Activated T-helper 2 cell treated with anti-CD3 and anti-CD28 coated beads, Interferon-gamma antibody, Interleukin-2, Interleukin-4, amounts not matched to agents 10 μg/mL and 5 μg/mL and 100 μg/mL, durations not matched to agents 14 hours and 24 hours and 36 hours (primary cell): ENCODE data around the gene IGSF9. TPM values are rescaled to one million over a fixed set of nuclear protein-coding genes. Genes with fewer than 3 reads are reported as not detected.

Source experiments
- DNase-seq: peaks from one replicate; pipeline ENCODE4 v3.0.0; 2021; ENCODE audit warnings: low spot score
- H3K27ac Mint-ChIP-seq: one replicate; pipeline ENCODE4 v1.8.0; 2021; ENCODE audit warnings: mixed read lengths
- H3K27me3 Mint-ChIP-seq: one replicate; pipeline ENCODE4 v1.8.0; 2021; ENCODE audit warnings: low read depth, mixed read lengths
- H3K36me3 Mint-ChIP-seq: one replicate; pipeline ENCODE4 v1.8.0; 2021; ENCODE audit warnings: low read depth, mixed read lengths
- H3K4me1 Mint-ChIP-seq: one replicate; pipeline ENCODE4 v1.8.0; 2021; ENCODE audit warnings: low read depth, mixed read lengths
- H3K4me3 Mint-ChIP-seq: one replicate; pipeline ENCODE4 v1.8.0; 2021; ENCODE audit warnings: low read depth, mild to moderate bottlenecking, moderate library complexity, mixed read lengths
- H3K9me3 Mint-ChIP-seq: one replicate; pipeline ENCODE4 v1.8.0; 2021; ENCODE audit warnings: mixed read lengths
- intact Hi-C: fragments of 100-400 bp; cut with micrococcal nuclease; formaldehyde crosslinking; loops from one replicate; pipeline ENCODE4 v1.15.1; 2023
- total RNA-seq: library from RNA; stranded (reverse); gene quantifications from 2 replicates; pipeline ENCODE4 v1.2.3, GENCODE V29; 2022

The IGSF9 gene
- total RNA-seq, 1 donor from 2014 or later, result not detected

DNA sequence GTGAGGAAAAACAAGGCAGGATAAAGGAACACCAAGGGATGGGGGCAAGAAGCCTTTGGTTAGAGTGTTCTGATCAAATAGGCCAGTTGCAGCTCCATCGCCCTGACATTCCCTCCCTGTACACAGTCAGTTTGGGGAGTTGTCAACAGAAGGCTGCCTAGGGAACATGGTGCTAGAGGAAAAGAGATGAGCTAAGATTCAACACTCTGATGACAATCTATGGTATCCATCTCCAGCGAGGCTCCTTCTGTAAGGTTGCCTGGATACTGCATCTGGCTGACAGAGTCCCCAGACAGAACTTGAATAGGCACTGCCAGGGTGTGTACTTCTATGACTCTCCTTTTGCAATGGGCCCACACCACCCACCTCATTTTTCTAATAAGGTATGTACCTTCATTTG, 19.9 kb upstream of the IGSF9 start:
- Mint-ChIP-seq H3K27ac (no peak overlapping the region), H3K36me3 (no peaks in the 10 kb centered on the region)

DNA sequence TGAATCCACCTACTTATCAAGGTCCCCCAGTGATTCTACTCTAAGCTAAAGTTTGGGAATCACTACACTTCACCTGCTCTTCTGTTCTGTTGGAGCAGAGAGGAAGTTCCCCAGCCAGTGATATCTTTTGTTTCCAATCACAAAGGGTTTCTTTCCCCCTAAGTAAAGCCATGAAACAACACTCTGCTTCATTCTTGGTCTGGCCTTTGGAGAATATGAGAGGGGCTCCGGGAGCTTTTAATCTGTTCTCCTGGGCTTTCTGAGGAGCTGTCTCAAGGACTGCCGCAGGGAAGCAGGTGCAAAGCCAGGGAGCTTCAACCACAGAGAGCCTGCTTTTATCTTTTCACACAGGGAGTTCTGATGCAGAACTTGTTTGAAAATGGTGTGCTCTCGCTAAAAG, 18.7 kb upstream of the IGSF9 start:
- intact Hi-C loops, result no loop called here
- Mint-ChIP-seq H3K9me3 (no peaks in the 10 kb centered on the region), H3K27ac (no peak overlapping the region), H3K36me3 (no peaks in the 10 kb centered on the region), H3K4me3 (no peak overlapping the region), H3K4me1 (peaks cover 5% of the 10 kb centered on the region), H3K27me3 (peaks cover 38% of the 10 kb centered on the region)
- DNase-seq, result no peak

More for the DNA sequence above, 19.9 kb upstream of the IGSF9 start:
- DNase-seq, result no peak
- intact Hi-C loops, result no loop called here
- Mint-ChIP-seq H3K9me3 (no peaks in the 10 kb centered on the region), H3K27me3 (peaks cover 38% of the 10 kb centered on the region), H3K4me3 (no peak overlapping the region), H3K4me1 (no peaks in the 10 kb centered on the region)

DNA sequence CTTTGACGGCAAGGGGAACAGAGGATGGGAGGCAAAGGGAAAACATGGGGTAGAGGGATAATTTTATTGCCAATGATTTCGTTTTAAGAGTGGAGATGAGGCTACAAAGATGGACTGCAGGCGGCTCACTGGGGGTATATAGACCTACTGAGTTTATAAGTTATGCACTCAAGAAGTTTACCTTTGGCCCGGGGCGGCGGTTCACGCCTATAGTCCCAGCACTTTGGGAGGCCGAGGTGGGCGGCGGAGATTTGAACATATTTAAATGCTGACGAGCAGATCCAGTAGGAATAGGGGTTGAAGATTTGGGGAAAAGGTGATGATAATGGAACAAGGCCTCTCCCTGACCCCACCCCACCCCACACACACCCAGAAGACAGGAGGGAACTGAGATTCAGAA, 16.8 kb upstream of the IGSF9 start:
- DNase-seq, result no peak
- no peaks in the 10 kb centered on the region for H3K36me3 Mint-ChIP-seq
- no peak overlapping the region for H3K4me3 Mint-ChIP-seq
- no peak overlapping the region for H3K27ac Mint-ChIP-seq
- H3K27me3 Mint-ChIP-seq, result peaks cover 25% of the 10 kb centered on the region
- H3K4me1 Mint-ChIP-seq, result peaks cover 10% of the 10 kb centered on the region
- intact Hi-C loops, result no loop called here
- no peaks in the 10 kb centered on the region for H3K9me3 Mint-ChIP-seq

DNA sequence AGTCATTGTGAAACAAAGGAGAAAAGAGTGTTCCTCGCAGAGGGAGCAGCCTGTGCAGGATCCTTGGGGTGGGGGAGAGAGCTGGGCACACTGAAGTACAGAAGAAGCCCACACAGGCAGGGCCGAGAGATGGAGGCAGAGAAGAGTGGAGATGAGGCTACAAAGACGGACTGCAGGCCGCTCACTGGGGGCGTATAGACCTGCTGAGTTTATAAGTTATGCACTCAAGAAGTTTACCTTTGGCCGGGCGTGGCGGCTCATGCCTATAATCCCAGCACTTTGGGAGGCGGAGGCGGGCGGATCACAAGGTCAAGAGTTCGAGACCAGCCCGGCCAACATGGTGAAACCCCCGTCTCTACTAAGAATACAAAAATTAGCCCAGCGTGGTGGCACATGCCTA, 16.2 kb upstream of the IGSF9 start:
- Mint-ChIP-seq H3K27me3 (peaks cover 21% of the 10 kb centered on the region), H3K9me3 (no peaks in the 10 kb centered on the region)

DNA sequence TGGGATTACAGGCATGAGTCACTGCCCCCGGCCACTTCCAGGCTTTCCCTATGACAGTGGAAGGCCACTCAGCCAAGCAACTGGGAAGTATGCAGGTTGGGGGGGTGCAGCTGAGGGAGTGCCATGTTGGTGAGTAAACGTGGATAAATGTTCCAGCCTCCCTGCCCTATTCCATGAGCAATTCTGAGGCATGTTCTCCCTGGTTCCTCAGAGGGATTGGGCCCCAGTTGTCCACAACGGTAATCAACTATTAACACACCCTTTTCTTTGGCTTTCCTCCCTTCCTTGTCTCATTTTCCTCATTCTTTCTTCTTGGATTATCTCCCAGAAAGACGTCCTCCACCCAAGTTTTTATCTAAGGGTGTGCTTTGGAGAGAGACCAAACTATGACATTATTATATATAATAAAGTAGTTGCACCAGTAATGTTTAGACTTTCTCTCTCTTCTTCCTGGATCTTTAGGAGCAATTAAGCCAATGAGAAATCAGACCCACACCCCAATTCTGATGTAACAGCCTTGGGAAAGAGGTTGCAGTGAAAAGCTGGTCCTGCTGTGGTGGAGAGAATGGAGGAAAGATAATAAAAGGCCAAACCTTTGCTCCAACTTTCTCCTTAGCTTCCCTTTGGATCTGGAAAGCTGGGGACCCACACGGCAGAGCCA, 15.4 kb upstream of the IGSF9 start:
- H3K36me3 Mint-ChIP-seq, result no peaks in the 10 kb centered on the region

More for the DNA sequence above, 16.2 kb upstream of the IGSF9 start:
- H3K27ac Mint-ChIP-seq, result no peak overlapping the region
- peaks cover 10% of the 10 kb centered on the region for H3K4me1 Mint-ChIP-seq
- no peak for DNase-seq
- H3K36me3 Mint-ChIP-seq, result no peaks in the 10 kb centered on the region
- H3K4me3 Mint-ChIP-seq, result no peak overlapping the region
- intact Hi-C loops, result no loop called here

DNA sequence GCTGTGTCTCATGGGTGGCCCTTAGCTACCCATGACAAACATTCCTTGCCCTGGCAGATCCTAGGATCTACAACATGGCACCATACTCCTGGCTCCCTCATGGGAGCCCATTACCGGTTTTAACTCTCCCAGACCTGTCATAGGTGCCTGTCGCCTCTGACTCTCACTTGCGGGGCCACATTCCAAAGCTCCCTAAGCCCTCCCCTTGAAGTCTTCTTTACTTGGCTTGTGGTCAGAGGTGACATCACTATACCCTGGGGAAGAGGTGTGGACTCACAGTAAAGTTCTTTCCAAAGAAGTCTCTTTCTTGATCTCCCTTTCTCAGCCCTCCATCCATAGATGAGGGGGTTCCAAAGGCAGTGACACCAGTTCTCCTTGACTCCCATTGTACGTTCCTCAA, 14.0 kb upstream of the IGSF9 start:
- H3K4me3 Mint-ChIP-seq, result no peak overlapping the region
- H3K4me1 Mint-ChIP-seq, result peaks cover 10% of the 10 kb centered on the region
- H3K27ac Mint-ChIP-seq, result no peak overlapping the region
- H3K9me3 Mint-ChIP-seq, result no peaks in the 10 kb centered on the region
- no peaks in the 10 kb centered on the region for H3K36me3 Mint-ChIP-seq
- peaks cover 12% of the 10 kb centered on the region for H3K27me3 Mint-ChIP-seq
- intact Hi-C loops, result no loop called here
- DNase-seq, result no peak

More for the DNA sequence above, 15.4 kb upstream of the IGSF9 start:
- DNase-seq, result no peak
- H3K4me3 Mint-ChIP-seq, result no peak overlapping the region
- H3K27ac Mint-ChIP-seq, result no peak overlapping the region
- H3K4me1 Mint-ChIP-seq, result peaks cover 10% of the 10 kb centered on the region
- no peaks in the 10 kb centered on the region for H3K9me3 Mint-ChIP-seq
- intact Hi-C loops, result no loop called here
- peaks cover 17% of the 10 kb centered on the region for H3K27me3 Mint-ChIP-seq

DNA sequence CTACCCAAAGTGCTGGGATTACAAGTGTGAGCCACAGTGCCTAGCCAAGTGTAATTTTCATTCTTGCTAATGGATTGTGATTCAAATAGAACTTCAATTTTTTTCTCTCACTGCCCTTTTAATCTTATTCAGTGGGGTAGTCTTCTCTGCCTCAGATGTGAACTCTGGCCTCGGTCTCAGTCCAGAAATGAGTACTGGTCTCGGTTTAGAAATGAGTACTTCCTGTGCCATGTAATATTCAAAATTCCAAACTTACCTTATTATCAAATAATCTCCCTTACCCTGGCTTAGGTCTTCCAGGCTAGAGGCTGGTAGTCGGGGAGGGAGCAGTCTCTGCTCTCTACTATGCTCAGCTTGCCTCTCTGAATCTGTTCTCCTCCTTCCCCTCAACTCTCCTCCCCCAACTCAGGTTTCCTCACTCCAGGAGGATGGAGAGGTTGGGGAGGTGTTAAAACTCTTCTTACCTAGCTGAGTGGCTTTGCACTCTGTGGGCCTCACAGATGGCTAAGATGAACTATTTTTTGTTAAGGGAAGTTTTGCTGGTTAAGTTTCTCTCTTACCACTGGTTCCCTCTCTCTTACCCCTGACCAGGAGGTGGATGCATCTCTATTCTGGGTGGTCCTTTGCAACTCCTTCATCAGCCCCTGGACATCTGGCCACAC, 13.4 kb upstream of the IGSF9 start:
- H3K4me3 Mint-ChIP-seq, result no peak overlapping the region
- intact Hi-C loops, result no loop called here
- no peak overlapping the region for H3K27ac Mint-ChIP-seq

DNA sequence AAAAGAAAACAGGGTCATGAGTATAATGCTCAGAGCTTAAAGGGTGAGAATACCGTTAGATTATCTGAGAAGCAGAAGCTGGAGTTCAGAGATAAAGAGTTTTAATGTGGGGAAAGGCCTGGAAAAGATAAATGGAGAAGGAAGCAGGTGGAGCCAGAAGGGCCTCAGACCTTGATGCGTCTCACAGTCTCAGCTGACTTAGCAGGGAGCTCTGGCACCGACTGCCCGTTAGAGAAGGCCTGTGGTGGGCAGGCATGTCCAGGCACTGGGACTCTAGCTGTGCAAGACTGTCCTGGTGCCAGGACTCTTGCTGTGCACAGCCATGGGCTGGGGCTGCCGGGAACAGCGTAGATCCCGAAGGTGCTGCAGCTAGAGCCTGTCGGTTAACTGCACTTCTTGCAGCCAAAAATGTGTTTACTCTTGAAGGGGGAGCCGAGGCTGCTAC, 12.4 kb upstream of the IGSF9 start:
- H3K4me1 Mint-ChIP-seq, result peaks cover 10% of the 10 kb centered on the region
- H3K27ac Mint-ChIP-seq, result no peak overlapping the region
- H3K27me3 Mint-ChIP-seq, result peaks cover 20% of the 10 kb centered on the region
- H3K4me3 Mint-ChIP-seq, result no peak overlapping the region
- intact Hi-C loops, result no loop called here
- no peaks in the 10 kb centered on the region for H3K36me3 Mint-ChIP-seq
- no peak for DNase-seq
- no peaks in the 10 kb centered on the region for H3K9me3 Mint-ChIP-seq

More for the DNA sequence above, 13.4 kb upstream of the IGSF9 start:
- Mint-ChIP-seq H3K36me3 (no peaks in the 10 kb centered on the region), H3K4me1 (peaks cover 10% of the 10 kb centered on the region), H3K9me3 (no peaks in the 10 kb centered on the region), H3K27me3 (peaks cover 15% of the 10 kb centered on the region)
- no peak for DNase-seq

DNA sequence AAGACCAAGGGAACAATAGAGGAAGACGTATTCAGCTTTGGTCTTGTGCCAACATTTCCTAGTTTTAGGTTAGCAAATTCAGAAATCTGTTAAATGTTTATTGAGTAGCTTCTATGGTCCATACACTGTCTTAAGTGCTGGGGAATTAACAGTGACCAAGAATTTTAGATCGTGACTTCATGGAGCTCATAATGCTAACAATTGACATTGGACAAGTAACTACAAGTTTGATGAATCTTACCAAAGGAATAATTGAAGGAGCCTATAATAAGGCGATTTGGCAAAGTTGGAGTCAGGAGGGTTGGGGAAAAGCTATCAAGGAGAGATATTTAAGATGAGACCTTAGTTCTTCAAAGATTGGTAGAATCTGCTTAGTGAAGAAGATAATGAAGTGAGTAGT, 10.0 kb upstream of the IGSF9 start:
- Mint-ChIP-seq H3K4me3 (no peak overlapping the region), H3K27me3 (peaks cover 29% of the 10 kb centered on the region), H3K27ac (no peak overlapping the region), H3K4me1 (peaks cover 10% of the 10 kb centered on the region), H3K36me3 (no peaks in the 10 kb centered on the region), H3K9me3 (no peaks in the 10 kb centered on the region)
- no peak for DNase-seq
- intact Hi-C loops, result no loop called here

DNA sequence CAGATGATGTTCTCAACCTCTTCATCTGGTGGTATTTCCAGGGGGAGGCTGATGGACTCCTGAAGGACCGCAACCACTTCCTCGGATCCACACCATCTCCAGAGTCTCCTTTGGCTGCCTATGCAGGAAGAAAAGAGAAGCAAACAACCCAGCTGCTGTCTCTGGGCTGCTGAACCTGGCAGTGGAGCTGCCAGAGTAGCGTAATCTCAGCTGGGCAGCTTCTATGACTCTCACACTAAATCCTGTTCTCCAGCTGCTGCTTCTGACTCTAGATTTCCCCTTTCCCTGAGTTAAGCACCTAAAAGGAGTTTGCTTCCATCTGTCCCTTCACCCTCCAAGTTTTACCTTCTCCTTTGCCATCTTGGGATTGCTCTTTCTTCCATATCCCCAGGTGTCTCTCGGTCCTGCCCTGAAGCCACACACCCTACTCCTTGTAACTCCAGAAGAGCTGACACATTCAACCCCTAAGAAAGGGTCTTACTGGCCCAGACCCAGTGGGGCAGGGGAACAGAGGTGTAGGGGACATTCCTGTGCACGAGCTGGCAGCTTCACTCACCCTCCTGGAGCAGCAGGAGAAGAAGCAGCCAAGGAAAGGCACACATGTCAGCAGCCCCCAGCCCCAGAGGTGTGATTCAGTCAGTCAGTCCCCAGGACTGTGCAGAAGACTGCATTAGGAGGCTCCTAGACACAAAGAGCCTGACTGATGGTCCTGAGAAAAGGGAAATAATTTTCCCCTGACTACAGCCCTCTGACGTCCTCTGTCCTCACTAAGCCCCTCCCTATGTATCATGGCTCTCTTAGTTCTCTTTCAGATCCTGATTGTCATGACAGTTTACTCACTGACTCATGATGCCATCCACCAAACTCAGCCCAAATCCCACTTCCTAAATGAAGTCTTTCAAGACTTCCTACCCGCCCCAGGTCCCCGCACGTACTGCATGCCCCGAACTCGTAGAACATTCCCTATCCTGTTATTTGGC, 8.4 kb upstream of the IGSF9 start, which contains the start of gene SLAMF9:
TSS of gene SLAMF9 (minus strand) at position 702 of the 980 bp plus-strand sequence. CDS start at position 602, 100 bp downstream.
- H3K27me3 Mint-ChIP-seq, result peaks cover 35% of the 10 kb centered on the region
- no peaks in the 10 kb centered on the region for H3K36me3 Mint-ChIP-seq
- peaks cover 2% of the 10 kb centered on the region for H3K4me1 Mint-ChIP-seq
- intact Hi-C loops, result no loop called here
- H3K9me3 Mint-ChIP-seq, result no peaks in the 10 kb centered on the region
- H3K27ac Mint-ChIP-seq, result no peak within 1 kb of the TSS
- no peak for DNase-seq
- H3K4me3 Mint-ChIP-seq, result no peak within 1 kb of the TSS

DNA sequence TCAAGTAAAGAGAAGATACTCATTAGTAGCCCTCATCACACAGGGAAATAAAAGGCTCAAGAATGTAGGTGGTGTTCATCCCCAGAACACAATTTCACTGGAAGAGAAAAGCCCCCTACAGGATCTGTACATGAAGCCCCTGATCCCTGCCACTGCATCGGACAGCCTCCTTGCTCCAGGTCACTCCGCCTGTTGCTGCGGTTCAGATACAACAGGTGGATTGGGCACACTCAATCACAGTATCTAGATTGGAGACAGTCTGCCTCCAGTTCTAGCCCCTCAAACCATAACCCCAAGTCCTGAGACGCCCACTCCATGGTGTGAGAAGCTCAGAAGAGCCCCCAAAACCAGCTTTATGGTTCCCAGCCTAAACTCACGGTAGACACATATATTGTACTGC, 7.5 kb upstream of the IGSF9 start:
- Mint-ChIP-seq H3K27ac (no peak overlapping the region), H3K36me3 (no peaks in the 10 kb centered on the region), H3K9me3 (no peaks in the 10 kb centered on the region), H3K27me3 (peaks cover 41% of the 10 kb centered on the region), H3K4me3 (no peak overlapping the region), H3K4me1 (no peaks in the 10 kb centered on the region)
- intact Hi-C loops, result no loop called here
- no peak for DNase-seq

DNA sequence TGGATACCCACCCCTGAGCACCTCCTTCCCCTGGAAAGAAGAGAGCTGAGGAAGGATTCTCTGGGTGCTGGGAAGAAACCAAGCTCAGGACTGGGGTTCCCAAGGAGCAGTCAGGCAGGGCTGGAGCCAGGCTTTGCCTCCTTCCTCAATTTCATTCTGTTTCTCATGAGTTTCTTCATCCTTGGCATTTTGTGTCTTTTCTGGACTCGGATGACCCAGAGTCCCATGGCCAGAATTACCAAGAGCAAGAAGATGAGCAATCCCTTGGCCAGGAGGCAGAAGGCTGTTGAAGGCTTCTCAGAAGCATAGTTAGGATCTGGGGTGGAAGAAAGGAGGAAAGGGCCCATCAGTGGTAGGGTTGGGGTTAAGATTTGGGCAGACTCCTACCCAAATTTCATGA, 6.1 kb upstream of the IGSF9 start:
- intact Hi-C loops, result no loop called here
- Mint-ChIP-seq H3K27ac (no peak overlapping the region), H3K4me3 (no peak overlapping the region), H3K36me3 (no peaks in the 10 kb centered on the region), H3K9me3 (no peaks in the 10 kb centered on the region), H3K4me1 (no peaks in the 10 kb centered on the region), H3K27me3 (peaks cover 50% of the 10 kb centered on the region)
- no peak for DNase-seq
